SU-DHL-6 (cell line): ENCODE results near the gene PAH.

Experiments
- EZH2phosphoT487 ChIP-seq: fragments of 200-600 bp; sonication (generic), shearing (Covaris generic); conservative IDR thresholded peaks from 2 replicates; pipeline ENCODE4 v1.6.1; 2018; ENCODE audit warnings: mild to moderate bottlenecking, antibody characterized with exemption, low read length, moderate library complexity, mixed read lengths
- TF ChIP-seq, protein P1 (sequence below): fragments of 200-600 bp; sonication (generic); IDR thresholded peaks from one replicate; pipeline ENCODE4 v1.5.1; 2017; ENCODE audit warnings: antibody characterized with exemption, mild to moderate bottlenecking, low read length, moderate library complexity; ENCODE audit not compliant: insufficient read depth, poor library complexity, severe bottlenecking

DNA sequence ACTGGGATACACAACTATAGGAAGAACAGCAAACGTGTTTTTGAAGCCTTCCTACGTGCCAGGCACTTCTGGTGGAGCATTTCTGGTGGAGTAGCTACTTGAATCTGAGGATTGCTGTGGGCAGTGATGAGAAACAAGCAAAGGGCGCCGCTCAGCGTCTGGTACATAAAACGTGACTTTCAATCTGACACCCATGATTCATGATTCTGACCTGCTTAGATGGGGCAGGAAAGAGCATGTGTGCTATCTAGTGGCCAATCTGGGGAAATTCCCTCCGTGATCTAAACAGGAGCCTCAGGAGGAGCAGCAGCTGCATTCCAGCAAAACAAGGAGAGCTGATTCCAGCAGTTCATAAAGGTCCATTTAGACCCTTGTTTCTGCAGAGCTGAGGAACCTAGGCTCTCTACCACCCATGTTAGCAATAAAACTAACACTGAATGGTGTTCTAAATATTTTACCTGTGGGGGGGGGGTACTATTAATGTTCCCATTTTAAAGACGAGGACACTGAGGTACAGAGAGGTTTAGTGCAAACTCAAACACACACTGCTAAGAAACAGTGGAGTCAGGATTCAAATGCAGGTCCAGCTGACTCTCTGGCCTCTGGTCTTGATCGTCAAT is 37.8 kb downstream of the PAH start:
- TF ChIP-seq EZH2phosphoT487 = no peak
- TF ChIP-seq, protein P1, sequence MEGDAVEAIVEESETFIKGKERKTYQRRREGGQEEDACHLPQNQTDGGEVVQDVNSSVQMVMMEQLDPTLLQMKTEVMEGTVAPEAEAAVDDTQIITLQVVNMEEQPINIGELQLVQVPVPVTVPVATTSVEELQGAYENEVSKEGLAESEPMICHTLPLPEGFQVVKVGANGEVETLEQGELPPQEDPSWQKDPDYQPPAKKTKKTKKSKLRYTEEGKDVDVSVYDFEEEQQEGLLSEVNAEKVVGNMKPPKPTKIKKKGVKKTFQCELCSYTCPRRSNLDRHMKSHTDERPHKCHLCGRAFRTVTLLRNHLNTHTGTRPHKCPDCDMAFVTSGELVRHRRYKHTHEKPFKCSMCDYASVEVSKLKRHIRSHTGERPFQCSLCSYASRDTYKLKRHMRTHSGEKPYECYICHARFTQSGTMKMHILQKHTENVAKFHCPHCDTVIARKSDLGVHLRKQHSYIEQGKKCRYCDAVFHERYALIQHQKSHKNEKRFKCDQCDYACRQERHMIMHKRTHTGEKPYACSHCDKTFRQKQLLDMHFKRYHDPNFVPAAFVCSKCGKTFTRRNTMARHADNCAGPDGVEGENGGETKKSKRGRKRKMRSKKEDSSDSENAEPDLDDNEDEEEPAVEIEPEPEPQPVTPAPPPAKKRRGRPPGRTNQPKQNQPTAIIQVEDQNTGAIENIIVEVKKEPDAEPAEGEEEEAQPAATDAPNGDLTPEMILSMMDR = no peak
